GM19099 (cell line): ENCODE results near the gene ZNF692.

Experiments used
- POLR2A ChIP-seq: IDR thresholded peaks from 3 replicates; pipeline ENCODE4 v1.6.1; 2011; ENCODE audit warnings: low read depth; ENCODE audit not compliant: insufficient read length; ENCODE audit errors: extremely low read depth

Gene ZNF692

DNA sequence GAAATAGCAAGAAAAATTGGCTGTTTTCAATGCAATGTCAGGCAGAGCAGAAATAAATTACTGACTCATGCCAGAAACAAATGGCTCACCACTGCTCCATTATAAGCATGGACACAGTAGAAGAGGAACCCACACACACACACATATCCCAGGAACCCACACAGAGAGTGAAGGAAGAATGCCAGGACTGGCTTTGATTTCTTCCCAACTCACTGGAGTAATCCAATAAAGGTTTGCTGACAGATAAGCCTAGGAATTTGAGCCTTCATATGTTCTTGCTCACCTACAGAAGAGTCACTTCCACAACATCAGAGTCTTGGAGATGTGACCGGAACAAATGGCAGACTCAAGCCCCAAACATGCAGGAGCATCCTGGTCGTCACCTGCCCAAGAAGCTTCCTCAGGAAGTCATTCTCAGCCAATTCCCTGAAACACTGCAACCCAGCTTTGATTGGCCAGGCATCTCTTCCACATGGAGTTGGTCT is 35.3 kb downstream of the ZNF692 start:
- TF ChIP-seq POLR2A, result no peak

DNA sequence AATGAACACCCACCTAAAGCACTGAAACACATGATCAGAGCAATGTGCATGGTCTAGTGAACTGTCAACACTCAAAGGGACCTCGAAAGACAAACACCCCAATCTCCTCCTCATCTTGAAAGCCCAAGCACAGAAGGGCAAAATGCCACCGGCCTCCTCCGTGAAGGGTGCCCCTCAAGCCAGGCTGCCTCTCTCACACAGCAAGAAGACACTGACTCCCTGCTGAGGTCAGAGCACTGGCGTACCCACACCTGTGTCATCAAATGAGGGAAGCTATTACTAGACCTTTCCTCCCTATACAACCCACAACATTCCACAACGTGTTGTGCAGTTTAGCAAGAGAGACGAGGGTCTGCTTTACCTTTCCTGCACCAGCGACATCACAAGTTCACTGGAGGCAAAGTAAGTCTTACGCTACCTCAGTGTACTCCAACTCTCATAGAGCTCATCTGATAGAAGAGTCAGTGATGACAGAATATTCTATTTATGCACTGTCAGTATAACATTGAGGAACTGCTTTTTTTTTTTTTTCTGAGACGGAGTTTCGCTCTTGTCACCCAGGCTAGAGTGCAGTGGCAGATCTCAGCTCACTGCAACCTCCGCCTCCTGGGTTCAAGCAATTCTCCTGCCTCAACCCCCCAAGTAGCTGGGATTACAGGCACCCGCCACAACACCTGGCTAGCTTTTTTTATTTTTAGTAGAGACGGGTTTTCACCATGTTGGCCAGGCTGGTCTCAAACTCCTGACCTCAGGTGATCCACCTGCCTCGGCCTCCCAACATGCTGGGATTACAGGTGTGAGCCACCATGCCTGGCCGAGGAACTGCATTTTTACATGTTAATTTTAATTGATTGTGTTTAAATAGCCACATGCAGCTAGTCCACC is 36.5 kb downstream of the ZNF692 start:
- no peak for TF ChIP-seq POLR2A

GRCh38 chr1:248821641-248822040 is 37.2 kb downstream of the ZNF692 start:
- TF ChIP-seq POLR2A, result no peak

GRCh38 chr1:248821101-248821500 is 37.8 kb downstream of the ZNF692 start:
- TF ChIP-seq POLR2A, result no peak

DNA sequence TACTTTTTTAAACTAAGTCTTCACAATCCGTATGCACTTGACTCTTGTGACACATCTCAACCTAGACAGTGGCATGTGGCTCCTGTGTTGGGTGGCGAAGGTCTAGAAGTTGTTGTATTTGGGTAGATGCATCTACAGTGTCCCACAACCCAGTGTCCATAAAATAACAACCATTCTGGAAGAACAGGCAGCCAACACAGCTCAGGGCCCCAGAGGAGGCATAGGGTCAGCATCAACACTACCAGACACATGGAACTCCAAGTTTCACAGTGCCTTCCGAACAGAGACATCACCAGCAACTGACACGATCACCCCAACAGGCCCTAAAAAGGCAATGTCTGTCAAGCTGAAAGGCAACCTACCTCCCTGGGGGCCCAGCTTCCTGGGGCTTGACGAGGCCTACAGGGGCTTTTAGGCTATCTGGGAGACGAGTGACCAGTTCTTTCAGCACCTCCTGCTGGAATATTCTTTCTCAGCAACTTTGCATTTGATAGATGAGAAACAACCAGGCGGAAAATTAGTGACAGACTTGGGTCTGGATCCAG is 38.8 kb downstream of the ZNF692 start:
- TF ChIP-seq POLR2A, result no peak

DNA sequence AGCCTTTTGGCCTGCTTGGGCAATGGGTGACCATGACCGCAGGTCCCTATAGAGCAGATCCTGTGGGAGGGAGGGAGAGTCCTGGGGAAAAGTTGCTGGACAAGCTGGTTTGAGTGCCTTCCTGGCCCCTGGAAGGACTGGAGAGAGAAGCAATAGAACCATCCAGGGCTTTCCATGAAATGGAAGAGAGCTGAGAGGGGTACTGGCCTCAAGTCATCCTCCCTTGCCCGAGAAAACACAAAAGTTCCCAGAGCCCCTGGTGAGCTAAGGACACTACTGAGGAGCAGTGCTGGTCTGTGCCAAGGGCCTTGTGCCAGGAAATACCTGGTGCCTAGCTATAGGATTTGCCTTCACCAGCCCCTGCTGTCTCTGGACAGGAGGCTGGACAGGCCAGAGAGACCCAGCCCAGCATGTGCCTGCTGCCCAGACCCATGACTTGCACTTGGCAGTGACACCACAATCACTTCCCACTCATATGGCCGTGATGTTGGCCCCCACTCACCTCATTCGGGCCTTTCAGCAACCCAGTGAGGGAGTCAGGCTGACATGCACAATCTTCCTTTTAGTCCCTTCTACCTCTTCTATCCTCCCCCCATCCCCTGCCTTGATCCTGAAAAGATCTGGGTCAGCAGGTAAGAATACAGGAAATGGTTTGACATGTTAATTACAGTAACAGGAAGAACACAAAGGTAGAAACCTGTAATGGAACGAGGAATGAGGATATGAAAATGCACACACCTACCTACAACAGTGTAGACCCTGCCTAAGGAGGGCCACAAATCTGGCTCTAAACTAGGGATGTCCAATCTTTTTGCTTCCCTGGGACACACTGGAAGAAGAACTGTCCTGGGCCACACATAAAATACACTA is 40.1 kb downstream of the ZNF692 start:
- no peak for TF ChIP-seq POLR2A

GRCh38 chr1:248817065-248817464 is 41.8 kb downstream of the ZNF692 start:
- TF ChIP-seq POLR2A, result no peak

GRCh38 chr1:248816042-248816851 is 42.6 kb downstream of the ZNF692 start:
- TF ChIP-seq POLR2A, result no peak

DNA sequence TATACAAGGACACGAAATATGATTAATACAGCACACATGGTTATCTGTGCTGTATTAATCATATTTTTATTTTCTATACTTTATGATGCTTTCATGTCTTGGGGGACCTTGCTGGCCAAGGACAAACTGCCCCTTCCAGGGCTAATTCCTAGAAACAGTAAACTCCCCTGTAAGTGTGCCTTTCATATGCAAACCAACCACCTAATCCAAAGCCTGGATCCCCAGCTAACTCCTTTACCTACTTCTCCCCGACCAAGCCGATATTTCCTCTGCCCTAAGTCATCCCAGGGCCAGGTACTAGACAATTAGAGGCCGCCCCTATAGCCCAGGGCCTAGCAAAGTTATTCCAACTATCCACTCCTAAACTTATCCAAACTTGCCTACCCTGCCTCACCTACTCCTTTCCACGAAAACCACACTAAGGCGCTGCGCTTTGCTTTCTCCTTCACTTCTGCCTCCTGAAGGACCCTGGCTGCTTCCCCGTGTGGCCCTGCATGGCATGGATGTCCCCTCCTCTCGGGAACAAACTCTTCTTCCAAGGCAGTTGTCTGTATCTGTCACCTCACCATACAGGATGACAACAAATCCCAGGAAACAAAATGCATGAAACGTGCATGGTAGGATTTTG is 43.4 kb downstream of the ZNF692 start:
- TF ChIP-seq POLR2A, result no peak

DNA sequence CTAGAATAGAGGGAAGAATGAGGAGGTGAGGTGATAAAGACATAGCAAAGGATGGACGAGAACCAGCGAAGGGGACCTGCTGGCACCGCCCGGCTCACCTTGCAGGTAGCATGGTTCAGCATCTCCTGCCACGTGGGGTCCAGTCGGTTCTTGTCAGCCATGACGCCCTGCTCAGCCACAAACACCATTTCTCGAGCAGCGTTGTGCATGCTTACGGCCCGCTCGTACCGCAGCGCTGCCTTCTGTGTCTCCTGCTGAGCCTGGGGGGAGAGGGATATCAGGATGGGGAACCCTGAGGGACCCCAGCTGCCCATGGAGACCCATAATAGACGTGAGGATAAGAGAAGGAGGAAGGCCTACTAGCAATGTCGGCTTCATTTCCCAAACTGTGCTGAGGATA is 44.5 kb downstream of the ZNF692 start:
- TF ChIP-seq POLR2A, result no peak

DNA sequence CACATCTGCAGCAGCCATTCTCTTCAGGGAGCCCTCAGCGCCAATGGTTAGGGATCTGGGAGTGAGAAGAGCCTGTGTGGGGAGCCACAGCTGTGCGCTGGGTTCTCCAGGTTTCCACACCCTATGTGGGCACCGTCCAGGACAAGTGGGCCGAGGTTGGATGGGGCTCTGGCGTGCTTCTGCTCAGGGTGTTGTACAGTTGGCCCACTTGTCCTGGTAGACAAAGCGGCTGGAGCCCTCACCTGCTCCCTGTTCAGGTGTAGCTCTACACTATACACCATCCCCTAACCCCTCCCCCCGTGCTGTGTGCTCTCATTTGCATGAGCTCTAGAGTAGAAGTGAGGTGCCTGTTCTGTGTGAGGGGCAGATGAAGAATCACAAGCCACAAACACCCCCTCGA is 45.3 kb downstream of the ZNF692 start:
- TF ChIP-seq POLR2A, result no peak

DNA sequence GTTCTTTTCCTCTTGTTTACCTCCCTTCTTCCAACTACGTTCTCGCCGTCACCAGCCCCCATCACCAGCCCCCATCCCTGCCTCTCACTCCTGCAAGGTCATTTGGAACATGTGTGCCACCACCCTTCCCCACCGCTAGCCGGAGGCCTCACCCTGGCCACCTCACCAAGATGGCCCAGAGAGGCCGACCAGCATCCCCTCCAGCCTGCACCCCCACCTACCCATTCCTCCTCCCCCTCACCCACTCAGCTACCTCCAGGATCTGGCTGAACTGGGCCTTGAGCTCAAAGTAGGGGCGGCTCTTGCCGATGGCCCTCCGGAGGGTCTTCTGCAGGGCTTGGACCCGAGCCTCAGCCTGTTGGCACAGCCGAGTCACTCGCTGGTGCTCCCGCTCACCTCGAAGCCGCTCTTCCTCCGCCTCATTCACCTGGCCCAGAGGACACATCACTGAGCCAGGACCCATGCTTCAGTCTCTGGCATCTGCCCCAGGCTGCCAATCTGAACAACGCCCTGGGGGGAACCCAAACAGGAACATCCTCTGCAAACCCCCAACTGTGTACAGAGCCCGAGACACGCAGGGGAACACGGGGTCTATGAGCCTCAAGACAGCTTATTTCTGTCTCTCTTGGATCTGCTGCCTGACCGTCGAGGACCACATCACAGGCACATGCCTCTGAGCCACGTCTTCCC is 46.0 kb downstream of the ZNF692 start:
- TF ChIP-seq POLR2A, result no peak

GRCh38 chr1:248811514-248812490 is 47.1 kb downstream of the ZNF692 start:
- TF ChIP-seq POLR2A, result no peak
